ENCODE measurements around the gene GRIN2C.

DNA sequence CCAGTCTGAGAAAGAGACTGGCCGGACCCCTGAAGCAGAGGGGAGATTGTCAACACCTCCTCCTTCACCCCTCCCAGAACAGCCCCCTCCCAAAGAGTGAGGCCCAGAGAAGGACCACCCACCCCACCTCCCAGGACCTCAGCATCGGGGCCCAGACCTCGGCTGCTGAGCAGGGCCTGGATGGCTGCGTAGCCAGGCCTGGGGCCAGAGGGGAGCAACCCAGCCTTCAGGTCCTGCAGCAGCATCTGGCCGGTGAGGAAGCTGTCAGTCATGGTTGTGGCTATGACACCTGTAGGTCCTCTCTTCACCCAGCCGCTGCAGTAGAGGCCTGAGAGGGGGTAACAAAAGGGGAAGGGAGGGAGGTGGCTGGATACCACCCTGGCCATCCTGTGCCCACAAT, 3.2 kb upstream of the GRIN2C start:
- TF ChIP-seq, protein P1, sequence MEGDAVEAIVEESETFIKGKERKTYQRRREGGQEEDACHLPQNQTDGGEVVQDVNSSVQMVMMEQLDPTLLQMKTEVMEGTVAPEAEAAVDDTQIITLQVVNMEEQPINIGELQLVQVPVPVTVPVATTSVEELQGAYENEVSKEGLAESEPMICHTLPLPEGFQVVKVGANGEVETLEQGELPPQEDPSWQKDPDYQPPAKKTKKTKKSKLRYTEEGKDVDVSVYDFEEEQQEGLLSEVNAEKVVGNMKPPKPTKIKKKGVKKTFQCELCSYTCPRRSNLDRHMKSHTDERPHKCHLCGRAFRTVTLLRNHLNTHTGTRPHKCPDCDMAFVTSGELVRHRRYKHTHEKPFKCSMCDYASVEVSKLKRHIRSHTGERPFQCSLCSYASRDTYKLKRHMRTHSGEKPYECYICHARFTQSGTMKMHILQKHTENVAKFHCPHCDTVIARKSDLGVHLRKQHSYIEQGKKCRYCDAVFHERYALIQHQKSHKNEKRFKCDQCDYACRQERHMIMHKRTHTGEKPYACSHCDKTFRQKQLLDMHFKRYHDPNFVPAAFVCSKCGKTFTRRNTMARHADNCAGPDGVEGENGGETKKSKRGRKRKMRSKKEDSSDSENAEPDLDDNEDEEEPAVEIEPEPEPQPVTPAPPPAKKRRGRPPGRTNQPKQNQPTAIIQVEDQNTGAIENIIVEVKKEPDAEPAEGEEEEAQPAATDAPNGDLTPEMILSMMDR (IDR thresholded peaks at IDR 0.05) = no peak
- no peak for TF ChIP-seq POLR2A (IDR thresholded peaks at IDR 0.05)
